HG03457 (cell line): ENCODE results near the gene ARHGEF6.

Experiments
- ATAC-seq: cut with Tn5 transposase; IDR thresholded peaks from one replicate; pipeline ENCODE4 v1.9.1; 2021; ENCODE audit warnings: moderate number of reproducible peaks; ENCODE audit not compliant: unreplicated experiment

The ARHGEF6 gene

GRCh38 chrX:136652822-136653723, 127.7 kb downstream of the ARHGEF6 start:
- no peak for ATAC-seq

DNA sequence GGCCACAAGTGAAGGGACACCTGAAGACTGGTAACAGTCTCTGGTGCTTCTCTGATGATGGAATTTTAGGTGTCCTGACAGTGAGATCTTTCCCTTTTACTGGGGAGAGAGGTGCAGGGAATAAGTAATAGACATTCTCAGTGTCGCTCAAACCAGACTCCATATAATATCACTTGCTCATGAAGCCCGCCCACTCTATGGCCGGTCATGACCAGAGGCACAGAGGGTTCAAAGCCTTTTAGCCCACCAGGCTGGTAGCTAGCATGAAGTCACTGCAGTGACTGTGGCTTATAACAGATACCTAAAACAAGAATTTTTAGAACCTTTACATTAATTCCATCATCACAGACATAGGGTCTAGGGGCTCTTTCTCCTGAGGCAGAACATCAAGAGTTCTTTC, 129.9 kb downstream of the ARHGEF6 start:
- no peak for ATAC-seq

DNA sequence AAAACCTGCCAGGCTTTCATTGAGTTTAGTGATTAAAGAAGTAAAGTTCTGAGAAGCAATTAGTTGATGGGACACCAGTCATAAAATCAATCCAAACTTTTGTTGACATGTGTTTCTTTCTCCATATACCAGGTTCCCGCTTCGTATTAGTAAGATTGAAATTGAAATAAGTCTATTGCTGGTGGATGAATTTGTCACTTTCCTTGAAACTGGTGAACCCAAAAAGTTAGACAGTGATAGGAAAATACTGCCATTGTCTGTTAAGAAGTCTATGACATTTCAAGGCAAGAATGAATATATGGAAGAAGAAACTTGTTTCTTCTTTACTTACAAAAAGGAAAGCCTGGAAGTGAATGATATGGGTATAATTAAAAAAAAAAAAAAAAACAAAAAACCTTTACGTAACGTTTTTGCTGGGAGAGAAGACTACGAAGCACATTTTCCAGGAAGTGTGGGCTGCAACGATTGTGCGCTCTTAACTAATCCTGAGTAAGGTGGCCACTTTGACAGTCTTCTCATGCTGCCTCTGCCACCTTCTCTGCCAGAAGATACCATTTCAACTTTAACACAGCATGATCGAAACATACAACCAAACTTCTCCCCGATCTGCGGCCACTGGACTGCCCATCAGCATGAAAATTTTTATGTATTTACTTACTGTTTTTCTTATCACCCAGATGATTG, 132.9 kb downstream of the ARHGEF6 start, which contains the start of gene CD40LG:
CD40LG (plus strand) TSS at position 482 of the 684 bp plus-strand sequence; CDS start at position 573, 91 bp downstream.
- ATAC-seq, result no peak

DNA sequence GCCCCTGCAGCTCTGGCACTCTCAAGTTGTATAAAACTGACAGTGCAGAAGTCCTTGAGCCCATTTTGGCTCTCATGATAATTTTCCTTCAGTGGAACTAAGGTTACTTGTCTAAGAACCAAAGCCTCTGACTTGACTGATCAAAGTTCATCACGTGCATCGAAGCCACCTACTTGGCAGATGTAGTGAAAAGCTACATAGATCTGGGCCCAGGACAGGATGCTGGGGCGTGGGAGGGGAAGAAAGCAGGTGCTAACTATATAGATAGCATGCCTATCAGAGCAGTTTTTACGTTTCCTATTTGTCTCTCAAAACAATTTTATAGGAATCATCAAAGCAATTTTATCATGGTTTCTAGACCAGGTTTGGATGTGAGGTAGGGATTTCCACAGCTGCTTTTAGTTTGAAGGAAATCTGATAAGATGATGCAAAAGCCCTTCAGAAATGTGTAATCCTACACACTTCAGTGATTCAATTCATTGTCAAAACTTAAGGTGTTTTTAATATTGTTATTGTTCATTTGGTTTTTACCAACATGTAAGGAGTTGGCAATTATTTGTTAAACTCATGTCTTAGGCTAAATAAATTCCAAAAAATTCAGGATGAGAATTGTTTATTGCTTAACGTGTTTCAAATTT, 134.0 kb downstream of the ARHGEF6 start:
- no peak for ATAC-seq

- ATAC-seq, result no peak
Measured at GRCh38 chrX:136643243-136643642, 137.5 kb downstream of the ARHGEF6 start.

DNA sequence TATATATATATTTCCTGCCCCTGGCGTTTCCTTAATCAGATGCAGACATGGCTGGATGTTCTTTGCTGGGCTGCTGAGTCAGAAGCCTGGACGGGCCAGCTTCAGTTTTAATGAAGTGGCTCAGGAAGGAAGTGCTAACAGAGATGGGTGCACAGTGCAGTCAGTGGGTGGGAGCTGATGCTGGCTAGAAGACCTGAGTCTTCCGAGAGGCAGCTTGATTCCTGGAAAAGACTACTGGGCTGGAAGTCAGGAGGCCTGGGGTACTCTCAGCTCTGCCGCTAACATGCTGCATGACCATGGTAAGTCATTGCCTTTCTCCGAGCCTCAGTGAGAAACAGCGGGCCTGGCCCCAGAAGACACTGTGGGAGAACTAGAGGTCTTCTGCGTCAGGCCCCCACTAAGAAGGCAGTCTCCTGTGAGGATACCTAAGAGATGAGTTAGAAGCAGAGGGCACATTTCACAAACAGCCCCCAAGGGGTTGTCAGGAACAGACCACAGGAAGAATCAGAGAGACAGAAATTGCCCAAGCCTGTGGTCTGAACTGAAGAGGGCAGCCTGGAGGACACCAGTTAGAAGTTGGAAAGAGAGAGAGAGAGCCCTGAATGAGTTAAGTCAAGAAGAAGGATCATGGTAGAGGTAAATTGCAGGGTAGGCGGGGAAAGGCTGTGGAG, 141.1 kb downstream of the ARHGEF6 start:
- no peak for ATAC-seq

GRCh38 chrX:136636121-136636520, 144.6 kb downstream of the ARHGEF6 start:
- ATAC-seq, result no peak

DNA sequence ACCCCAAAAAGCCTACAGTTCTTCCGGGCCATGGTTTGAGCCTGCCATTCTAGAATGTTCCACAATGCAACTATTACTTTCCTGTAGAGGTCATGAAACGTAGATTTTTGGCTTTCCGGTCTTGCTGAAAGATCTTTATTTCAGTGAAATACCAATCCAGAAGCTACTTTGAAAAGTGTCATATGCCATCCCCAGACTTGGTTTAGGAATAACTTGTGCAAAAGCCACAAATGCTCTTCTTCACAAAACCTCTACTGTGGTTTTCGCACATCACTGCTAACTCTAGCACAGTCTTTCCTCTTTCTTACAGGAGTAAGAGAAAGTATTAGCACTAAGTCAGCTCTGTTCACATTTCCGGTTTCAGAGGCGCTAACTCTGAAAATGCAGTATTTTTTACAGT, 145.5 kb downstream of the ARHGEF6 start:
- peak; percentile 50 for ATAC-seq

DNA sequence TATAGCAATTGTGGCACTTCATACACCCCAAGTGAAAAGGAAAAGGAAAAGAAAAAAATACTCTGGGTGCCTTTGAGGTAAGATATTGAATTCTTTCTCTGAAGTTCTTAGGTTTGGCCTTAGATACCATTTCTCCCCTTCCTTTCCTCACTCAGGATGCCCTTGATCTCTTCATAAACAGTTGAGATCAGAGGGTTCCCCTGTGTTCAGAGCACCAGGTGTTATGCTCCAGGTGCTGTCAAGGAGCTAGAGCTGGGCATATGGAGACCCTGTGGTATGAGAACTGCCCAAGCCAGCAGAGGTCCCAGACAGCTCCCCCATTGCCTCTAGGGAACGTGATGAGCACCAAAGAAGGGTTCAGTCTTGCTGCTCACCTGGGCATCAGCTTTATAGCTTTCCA, 149.9 kb downstream of the ARHGEF6 start:
- ATAC-seq, result no peak

- ATAC-seq, result no peak
Measured at GRCh38 chrX:136629084-136629750, 151.5 kb downstream of the ARHGEF6 start.

- no peak for ATAC-seq
Measured at GRCh38 chrX:136627409-136627808, 153.3 kb downstream of the ARHGEF6 start.

DNA sequence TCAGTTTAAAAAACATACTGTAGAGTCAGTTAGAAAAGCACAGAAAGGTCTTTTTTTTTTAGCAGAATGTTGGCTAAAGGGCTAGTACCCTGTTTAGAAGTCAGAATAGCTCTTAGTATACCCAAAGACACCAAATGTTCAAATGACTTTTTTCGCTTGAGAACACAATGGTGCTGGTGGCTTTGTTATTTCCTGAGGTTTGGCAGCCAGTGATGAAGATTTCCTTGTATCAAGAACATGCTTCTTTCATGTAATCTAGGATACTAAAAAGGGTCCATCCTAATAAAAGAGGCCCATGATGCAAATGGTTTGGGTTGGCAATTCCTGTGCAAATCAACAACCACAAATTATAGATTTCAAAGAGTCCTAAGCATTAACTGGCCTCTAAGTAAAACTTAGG, 153.8 kb downstream of the ARHGEF6 start:
- ATAC-seq, result no peak

DNA sequence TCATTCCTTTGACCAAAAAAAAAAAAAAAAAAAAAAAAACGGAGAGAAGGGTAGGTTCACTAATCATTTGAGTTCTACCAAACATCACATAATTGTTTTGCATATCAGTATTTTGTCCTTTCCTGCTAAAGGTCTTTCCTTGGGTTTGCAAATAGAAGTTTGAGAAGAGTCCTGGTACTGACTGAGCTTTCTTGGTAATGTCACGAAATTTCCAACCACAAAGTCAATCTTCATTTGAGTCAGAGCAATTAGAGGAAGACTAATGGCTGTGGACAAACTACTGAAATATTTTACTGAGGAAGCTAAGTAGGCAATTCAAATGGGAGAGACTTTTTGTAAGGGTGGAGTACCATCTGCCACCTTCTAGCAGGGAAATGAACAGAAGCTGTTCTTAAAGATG, 154.5 kb downstream of the ARHGEF6 start:
- no peak for ATAC-seq

GRCh38 chrX:136625246-136625645, 155.5 kb downstream of the ARHGEF6 start:
- ATAC-seq, result no peak

- ATAC-seq, result no peak
Measured at GRCh38 chrX:136623396-136623795, 157.3 kb downstream of the ARHGEF6 start.

DNA sequence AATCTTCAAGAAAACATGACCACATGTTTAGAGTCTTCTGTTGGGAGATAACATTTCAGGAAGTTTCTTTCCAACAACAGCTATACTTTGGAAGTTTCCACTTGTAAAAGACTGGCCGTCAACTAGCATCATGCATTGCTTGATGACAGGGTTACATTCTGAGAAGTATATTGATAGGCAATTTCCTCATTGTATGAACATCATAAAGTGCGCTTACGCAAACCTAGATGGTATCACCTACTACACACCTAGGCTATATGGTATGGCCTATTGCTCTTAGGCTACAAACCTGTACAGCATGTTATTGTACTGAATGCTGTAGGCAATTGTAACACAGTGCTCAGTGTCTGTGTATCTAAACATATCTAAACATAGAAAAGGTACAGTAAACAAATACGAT, 158.2 kb downstream of the ARHGEF6 start:
- no peak for ATAC-seq

DNA sequence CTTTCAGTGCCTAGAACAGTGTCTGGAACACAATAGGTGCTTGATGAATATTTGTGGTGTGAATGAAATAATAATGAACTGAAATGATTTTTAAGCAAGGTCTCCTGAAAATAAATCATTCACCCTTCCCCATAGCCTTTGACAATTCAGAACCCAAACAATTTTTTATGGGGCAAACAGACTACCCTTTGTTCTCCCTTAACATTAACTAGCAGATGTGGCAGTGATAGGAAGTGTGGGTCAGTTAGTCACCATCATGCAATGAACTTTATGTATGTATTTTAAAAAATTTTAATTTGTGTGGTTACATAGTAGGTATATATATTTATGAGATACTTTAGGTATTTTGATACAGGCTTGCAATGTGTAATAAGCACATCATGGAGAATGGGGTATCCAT, 160.0 kb downstream of the ARHGEF6 start:
- ATAC-seq, result no peak

DNA sequence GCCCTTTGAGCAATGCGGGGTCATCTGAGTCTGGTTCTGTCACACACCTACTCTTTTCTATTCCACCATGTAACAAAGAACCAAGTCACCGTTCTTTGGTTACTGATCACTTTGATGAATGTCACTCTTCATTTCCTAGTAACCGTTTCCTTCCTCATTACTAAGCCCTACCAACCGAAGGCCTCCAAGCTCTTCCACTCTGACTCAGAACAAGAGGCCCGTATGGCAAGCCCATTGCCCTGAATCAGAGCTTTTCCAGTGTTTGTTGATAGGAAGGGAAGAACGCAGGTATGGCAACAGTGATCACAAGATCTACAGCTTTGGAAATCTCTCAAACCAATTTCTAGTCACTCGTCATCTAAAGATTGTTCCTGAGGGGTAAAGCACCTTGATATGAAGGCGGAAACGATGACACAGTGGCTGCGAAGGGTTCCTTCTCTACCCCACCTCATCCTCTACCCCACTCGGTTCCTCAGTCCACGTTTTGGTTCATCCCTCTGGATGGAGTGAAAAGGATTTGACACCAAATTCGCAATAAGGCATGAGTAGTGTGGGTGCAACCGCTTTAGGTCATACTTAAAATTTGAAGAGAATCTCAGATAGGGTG, 160.7 kb downstream of the ARHGEF6 start:
- no peak for ATAC-seq

DNA sequence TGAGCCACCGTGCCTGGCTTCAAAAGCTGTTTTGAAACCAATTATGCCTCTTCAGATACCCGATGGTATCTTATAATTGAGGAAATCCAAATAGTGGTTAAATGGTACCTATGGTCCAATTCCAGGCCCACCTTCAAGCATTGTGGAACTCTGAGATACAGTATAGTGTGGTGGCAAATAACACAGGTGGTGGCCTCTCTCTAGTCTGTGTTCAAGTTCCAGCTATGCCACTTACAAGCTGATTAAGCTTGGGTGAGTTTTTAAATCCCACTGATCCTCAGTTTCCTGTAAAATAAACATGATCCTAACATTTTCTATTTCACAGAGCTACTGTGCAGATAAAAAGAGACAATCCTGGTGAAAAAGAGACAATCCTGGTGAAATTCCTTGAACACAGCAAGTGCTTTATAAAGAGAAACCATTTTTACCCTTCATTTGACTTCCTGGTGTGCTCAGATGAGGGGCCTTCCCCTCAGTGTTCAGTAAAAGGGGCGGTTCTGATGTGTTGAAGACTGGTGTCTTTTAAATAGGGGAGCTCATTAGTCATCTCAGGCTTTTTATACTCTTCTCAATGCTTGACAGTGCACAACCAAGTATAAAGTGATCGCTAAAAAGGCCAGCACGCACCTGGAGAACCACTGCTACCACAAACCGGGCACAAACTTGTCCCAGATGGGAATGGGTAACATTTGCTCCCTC, 163.6 kb downstream of the ARHGEF6 start:
- ATAC-seq, result peak; percentile 82
